HG03565 (cell line): ENCODE results near the gene TMEM204.
"Not testable (repeated sequence)": the region's sequence is repeated elsewhere in the genome, so short reads cannot be mapped to it uniquely, and the experiment has no call there.

Source experiments
- ATAC-seq: cut with Tn5 transposase; IDR thresholded peaks from one replicate; pipeline ENCODE4 v1.9.1; 2021; ENCODE audit warnings: mild to moderate bottlenecking, moderate library complexity; ENCODE audit not compliant: unreplicated experiment

The TMEM204 gene

GRCh38 chr16:1581804-1582203 lies 48.3 kb downstream of the TMEM204 start:
- ATAC-seq: no peak

DNA sequence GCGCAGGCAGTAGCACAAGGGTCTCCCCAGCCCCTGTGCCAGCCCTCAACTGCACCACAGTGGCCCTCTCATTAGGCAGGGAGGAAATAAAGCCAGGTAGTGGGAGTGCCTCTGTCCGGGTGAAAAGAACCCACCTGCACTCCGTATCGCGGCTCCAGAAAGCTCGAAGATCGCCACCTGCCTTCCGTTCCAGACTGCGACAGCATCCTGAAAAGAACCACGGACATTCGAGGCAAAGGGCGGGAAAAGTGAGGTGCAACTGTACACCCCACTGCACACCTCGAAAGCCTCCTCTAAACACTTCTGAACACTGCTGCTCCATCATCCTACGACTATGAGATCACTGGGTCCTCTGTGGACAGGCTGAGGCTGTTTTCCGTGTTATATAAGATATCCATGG lies 49.7 kb downstream of the TMEM204 start:
- no peak for ATAC-seq

- no peak for ATAC-seq
These were observed 51.5 kb downstream of the TMEM204 start for GRCh38 chr16:1584926-1585484.

- no peak for ATAC-seq
These were observed 56.9 kb downstream of the TMEM204 start for GRCh38 chr16:1590366-1590765.

DNA sequence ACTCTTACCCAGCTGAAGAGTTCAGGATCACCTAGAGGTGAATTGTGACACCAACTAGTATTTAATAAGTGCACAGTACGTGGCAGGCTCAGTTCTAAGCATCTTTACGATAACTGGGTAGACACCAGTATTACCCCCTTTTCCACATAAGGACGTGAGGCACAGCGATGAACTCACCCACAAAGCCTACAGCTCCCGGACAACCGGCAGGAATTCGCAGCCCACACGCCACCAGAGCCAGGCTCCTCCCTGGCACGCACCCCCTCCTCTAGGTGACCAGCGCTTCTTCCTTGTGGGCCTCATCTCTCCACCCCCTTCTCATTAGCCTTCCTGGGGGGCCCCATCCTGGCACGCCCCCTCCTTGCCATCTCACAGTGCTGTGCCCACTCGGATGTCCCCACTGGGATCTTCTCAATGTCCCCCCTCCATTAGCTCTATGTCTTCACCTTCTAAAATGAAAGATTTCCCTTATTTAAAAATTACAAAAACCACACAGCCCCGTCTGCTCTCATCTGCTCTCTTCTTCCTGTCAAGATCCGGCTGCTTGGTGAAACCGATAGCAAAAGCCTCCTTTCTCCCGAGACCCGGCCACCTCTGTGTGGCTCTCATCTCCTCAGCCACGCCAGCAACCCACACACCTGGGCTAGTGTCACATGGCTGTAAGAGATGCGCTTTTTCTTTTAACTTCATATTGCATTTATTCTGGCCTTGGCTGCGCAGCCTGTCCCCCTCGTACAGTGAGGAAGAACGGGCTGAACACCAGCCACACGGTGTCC lies 57.7 kb downstream of the TMEM204 start:
- ATAC-seq: no peak

- ATAC-seq: no peak
These were observed 59.0 kb downstream of the TMEM204 start for GRCh38 chr16:1592446-1592845.

DNA sequence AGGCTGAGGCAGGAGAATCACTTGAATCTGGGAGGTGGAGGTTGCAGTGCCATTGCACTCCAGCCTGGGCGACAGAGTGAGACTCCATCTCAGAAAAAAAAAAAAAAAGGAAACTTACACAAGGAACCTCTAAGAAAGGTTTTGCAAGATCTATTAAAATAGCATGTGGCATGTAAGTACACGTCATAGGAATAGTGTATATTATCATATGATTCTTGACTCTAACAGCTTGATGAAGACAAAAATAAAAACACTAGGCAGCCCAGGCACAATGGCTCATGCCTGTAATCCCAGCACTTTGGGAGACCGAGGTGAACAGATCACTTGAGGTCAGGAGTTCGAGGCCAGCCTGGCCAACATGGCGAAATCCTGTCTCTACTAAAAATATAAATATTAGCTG lies 62.0 kb downstream of the TMEM204 start:
- ATAC-seq: not testable (repeated sequence)

- no peak for ATAC-seq
These were observed 63.0 kb downstream of the TMEM204 start for GRCh38 chr16:1596516-1596915.

- ATAC-seq: no peak
These were observed 63.7 kb downstream of the TMEM204 start for GRCh38 chr16:1597154-1597553.

DNA sequence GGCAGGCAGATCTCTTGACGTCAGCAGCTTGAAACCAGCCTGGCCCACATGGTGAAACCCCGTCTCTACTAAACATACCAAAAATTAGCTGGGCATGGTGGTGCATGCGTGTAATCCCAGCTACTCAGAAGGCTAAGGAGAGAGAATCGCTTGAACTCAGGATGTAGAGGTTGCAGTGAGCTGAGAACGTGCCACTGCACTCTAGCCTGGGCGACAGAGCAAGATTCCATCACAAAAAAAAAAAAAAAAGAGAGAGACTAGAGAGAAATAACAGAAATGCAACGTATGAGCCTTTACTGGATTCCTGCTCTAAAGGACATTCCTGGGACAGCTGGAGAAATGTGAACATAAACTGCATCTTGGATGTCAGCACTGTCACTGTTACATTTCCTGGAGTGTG lies 67.6 kb downstream of the TMEM204 start:
- no peak for ATAC-seq

- no peak for ATAC-seq
These were observed 68.0 kb downstream of the TMEM204 start for GRCh38 chr16:1601489-1601888.

- no peak for ATAC-seq
These were observed 68.8 kb downstream of the TMEM204 start for GRCh38 chr16:1602285-1602684.
